ENCODE measurements around the gene MICOS13. TPM values are rescaled to one million over a fixed set of nuclear protein-coding genes. Genes with fewer than 3 reads are reported as not detected.
"Not testable (repeated sequence)": the region's sequence is repeated elsewhere in the genome, so short reads cannot be mapped to it uniquely, and the experiment has no call there.

MICOS13 gene
- total RNA-seq, 1 experiment from 2014 or later = 32.5 TPM

DNA sequence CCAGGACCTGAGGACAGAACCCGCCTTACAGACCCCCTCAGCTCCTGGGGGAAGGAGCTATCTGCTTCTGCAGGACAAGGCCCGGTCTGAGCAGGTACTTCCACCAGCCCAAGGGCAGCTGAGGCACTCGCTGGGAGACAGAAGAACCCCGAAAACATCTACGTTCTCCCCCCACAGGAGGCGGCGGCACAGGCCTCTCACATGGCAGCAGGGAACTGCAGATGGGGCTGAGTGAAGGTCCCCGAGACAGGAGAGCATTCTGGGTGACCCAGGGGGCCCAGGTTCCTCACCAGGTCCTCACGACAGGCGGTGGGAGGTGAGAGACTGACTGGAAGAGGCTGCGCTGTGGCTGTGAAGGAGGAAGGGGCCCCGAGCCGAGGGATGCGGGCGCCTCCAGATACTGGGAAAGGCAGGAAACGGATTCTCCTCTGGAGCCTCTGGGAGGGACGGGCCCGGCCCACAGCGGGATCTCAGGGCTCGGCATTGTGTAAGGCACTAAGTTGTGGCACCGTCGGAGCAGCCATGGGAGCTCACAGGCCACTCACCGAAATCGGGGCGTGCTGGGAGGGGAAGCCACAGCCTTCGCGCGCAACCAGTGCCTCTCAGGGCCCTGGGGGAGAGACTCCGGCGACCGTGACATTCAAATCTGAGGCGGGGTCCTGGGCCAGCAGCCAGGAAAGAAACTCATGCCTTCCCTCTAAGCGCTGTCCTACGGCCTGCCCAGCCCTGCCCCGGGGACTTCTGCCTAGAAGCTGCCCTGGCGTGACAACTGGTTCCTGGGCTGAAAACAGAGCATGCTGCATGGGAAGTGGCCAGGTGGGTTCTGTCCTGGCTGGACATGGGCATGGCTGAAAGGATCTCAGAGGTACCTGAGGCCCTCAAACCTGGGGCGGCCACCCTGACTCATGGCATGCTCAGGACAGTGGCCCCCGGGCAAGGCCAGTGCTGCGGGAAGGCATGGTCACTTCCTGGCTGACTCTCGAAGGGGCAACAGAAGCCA lies 23.8 kb upstream of the MICOS13 start (continued):
- no peak for TF ChIP-seq NFYB (CRISPR knock-in tag; conservative IDR thresholded peaks at IDR 0.05; ENCODE audit: low read depth)
- TF ChIP-seq RORB (CRISPR knock-in tag; IDR thresholded peaks at IDR 0.05) = no peak
- TF ChIP-seq IRF2 (CRISPR knock-in tag; IDR thresholded peaks at IDR 0.05; ENCODE audit: borderline replicate concordance, low read depth) = no peak
- TF ChIP-seq, protein P1, sequence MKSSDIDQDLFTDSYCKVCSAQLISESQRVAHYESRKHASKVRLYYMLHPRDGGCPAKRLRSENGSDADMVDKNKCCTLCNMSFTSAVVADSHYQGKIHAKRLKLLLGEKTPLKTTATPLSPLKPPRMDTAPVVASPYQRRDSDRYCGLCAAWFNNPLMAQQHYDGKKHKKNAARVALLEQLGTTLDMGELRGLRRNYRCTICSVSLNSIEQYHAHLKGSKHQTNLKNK (CRISPR knock-in tag; IDR thresholded peaks at IDR 0.05) = no peak

DNA sequence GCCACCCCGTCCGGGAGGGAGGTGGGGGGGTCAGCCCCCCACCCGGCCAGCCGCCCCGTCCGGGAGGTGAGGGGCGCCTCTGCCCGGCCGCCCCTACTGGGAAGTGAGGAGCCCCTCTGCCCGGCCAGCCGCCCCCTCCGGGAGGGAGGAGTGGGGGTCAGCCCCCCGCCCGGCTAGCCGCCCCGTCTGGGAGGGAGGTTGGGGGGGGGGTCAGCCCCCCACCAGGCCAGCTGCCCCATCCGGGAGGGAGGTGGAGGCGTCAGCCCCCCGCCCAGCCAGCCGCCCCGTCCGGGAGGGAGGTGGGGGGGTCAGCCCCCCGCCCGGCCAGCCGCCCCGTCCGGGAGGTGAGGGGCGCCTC lies 21.7 kb upstream of the MICOS13 start:
- peaks cover 70% of the 10 kb centered on the region for H3K36me3 Mint-ChIP-seq
- H3K27me3 Mint-ChIP-seq (ENCODE audit: low read depth); H3K27ac Mint-ChIP-seq; DNase-seq (ENCODE audit: low spot score); ATAC-seq; POLR2A ChIA-PET; H3K9me3 Mint-ChIP-seq; H3K4me3 Mint-ChIP-seq; H3K4me1 Mint-ChIP-seq; CTCF ChIA-PET: not testable (repeated sequence)

DNA sequence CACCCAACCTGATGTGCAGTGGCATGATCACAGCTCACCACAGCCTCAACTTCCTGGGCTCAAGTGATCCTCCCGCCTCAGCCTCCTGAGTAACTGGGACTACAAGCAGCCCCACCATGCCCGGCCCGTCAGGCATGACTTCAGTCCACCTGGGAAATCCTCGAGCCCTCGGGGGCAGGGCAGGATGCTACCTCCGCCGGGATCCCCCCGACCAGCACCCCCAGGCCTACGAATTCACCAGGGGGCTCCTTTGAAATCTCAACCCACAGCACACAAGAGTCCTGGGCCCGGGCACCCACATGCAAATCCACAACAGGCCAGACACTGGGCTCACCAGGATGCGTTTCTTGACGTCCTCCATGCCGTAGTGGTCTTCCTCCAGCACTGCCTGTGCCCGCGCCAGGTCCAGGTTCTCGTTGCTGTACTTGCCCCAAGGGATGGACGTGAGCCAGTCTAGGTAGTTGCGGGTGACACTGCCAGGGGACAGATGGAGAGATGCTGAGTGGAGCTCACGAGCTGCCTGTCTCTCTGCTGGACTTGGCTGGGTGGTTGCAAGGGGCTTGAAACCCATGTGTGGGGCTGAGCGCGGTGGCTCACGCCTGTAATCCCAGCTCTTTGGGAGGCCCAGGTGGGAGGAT lies 20.3 kb upstream of the MICOS13 start:
- Mint-ChIP-seq H3K4me3 (no peak overlapping the region), H3K27me3 (ENCODE audit: low read depth) (no peaks in the 10 kb centered on the region), H3K9me3 (peaks cover 5% of the 10 kb centered on the region; the same call in 1 of the 2 replicates), H3K36me3 (peaks cover 61% of the 10 kb centered on the region), H3K27ac (no peak overlapping the region), H3K4me1 (no peaks in the 10 kb centered on the region)
- POLR2A ChIA-PET = no interaction called here
- ATAC-seq (no peak), DNase-seq (ENCODE audit: low spot score) (no peak)
- CTCF ChIA-PET = no interaction called here
- no peak for TF ChIP-seq HMGXB4 (CRISPR knock-in tag; IDR thresholded peaks at IDR 0.05)
- TF ChIP-seq ZBTB21 (CRISPR knock-in tag; IDR thresholded peaks at IDR 0.05; ENCODE audit: borderline replicate concordance) = no peak
- TF ChIP-seq NR1H2 (CRISPR knock-in tag; IDR thresholded peaks at IDR 0.05) = no peak
- TF ChIP-seq, protein P2, sequence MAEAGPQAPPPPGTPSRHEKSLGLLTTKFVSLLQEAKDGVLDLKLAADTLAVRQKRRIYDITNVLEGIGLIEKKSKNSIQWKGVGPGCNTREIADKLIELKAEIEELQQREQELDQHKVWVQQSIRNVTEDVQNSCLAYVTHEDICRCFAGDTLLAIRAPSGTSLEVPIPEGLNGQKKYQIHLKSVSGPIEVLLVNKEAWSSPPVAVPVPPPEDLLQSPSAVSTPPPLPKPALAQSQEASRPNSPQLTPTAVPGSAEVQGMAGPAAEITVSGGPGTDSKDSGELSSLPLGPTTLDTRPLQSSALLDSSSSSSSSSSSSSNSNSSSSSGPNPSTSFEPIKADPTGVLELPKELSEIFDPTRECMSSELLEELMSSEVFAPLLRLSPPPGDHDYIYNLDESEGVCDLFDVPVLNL (CRISPR knock-in tag; IDR thresholded peaks at IDR 0.05; ENCODE audit: borderline replicate concordance, low read depth) = no peak
- TF ChIP-seq SP1 (CRISPR knock-in tag; conservative IDR thresholded peaks at IDR 0.05) = no peak
- no peak for TF ChIP-seq ZNF263 (CRISPR knock-in tag; IDR thresholded peaks at IDR 0.05; ENCODE audit: low read depth)
- no peak for TF ChIP-seq PRRX2 (CRISPR knock-in tag; IDR thresholded peaks at IDR 0.05)
- TF ChIP-seq NFATC4 (CRISPR knock-in tag; IDR thresholded peaks at IDR 0.05) = no peak
- TF ChIP-seq, protein P1 (CRISPR knock-in tag; IDR thresholded peaks at IDR 0.05) = no peak
- TF ChIP-seq ZNF121 (CRISPR knock-in tag; IDR thresholded peaks at IDR 0.05) = no peak
- no peak for TF ChIP-seq KAT7 (CRISPR knock-in tag; IDR thresholded peaks at IDR 0.05; ENCODE audit: borderline replicate concordance)
- TF ChIP-seq, protein P3, sequence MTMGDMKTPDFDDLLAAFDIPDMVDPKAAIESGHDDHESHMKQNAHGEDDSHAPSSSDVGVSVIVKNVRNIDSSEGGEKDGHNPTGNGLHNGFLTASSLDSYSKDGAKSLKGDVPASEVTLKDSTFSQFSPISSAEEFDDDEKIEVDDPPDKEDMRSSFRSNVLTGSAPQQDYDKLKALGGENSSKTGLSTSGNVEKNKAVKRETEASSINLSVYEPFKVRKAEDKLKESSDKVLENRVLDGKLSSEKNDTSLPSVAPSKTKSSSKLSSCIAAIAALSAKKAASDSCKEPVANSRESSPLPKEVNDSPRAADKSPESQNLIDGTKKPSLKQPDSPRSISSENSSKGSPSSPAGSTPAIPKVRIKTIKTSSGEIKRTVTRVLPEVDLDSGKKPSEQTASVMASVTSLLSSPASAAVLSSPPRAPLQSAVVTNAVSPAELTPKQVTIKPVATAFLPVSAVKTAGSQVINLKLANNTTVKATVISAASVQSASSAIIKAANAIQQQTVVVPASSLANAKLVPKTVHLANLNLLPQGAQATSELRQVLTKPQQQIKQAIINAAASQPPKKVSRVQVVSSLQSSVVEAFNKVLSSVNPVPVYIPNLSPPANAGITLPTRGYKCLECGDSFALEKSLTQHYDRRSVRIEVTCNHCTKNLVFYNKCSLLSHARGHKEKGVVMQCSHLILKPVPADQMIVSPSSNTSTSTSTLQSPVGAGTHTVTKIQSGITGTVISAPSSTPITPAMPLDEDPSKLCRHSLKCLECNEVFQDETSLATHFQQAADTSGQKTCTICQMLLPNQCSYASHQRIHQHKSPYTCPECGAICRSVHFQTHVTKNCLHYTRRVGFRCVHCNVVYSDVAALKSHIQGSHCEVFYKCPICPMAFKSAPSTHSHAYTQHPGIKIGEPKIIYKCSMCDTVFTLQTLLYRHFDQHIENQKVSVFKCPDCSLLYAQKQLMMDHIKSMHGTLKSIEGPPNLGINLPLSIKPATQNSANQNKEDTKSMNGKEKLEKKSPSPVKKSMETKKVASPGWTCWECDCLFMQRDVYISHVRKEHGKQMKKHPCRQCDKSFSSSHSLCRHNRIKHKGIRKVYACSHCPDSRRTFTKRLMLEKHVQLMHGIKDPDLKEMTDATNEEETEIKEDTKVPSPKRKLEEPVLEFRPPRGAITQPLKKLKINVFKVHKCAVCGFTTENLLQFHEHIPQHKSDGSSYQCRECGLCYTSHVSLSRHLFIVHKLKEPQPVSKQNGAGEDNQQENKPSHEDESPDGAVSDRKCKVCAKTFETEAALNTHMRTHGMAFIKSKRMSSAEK (CRISPR knock-in tag; IDR thresholded peaks at IDR 0.05; ENCODE audit: borderline replicate concordance) = no peak
- no peak for TF ChIP-seq E2F1 (CRISPR knock-in tag; IDR thresholded peaks at IDR 0.05)
- no peak for TF ChIP-seq ATF6 (CRISPR knock-in tag; IDR thresholded peaks at IDR 0.05)
- TF ChIP-seq JAZF1 (CRISPR knock-in tag; IDR thresholded peaks at IDR 0.05) = no peak
- no peak for TF ChIP-seq EMX1 (CRISPR knock-in tag; IDR thresholded peaks at IDR 0.05)
